Raji (cell line): ENCODE measurements around the gene C14orf132.

Experiments
- POLR2A ChIP-seq: IDR thresholded peaks from 2 replicates; pipeline ENCODE4 v1.6.1; 2011; ENCODE audit warnings: low read depth, low read length, control low read depth; ENCODE audit not compliant: insufficient read depth

The C14orf132 gene

DNA sequence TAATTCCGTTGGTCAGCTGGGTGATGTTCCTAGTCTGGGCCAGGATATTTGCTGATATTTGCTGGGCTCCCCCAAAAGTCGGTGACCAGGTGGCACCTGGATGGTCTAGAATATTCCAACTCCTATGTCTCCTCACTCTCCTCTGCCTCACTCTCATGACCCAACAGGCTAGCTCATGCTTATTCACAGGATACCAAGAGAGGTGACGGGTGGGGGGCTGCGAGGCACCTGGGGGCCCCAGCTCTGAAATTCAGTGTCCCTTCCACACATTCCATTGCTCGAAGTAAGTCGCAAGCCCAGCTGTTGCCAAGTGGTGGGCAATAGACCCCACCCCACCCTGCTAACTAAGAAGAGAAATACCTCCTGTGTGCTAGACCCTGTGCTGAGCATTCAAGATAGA is 67.7 kb downstream of the C14orf132 start:
- no peak for TF ChIP-seq POLR2A

GRCh38 chr14:96108061-96108795 is 69.1 kb downstream of the C14orf132 start:
- TF ChIP-seq POLR2A: no peak

- no peak for TF ChIP-seq POLR2A
Measured at GRCh38 chr14:96108911-96109310, 69.7 kb downstream of the C14orf132 start.

DNA sequence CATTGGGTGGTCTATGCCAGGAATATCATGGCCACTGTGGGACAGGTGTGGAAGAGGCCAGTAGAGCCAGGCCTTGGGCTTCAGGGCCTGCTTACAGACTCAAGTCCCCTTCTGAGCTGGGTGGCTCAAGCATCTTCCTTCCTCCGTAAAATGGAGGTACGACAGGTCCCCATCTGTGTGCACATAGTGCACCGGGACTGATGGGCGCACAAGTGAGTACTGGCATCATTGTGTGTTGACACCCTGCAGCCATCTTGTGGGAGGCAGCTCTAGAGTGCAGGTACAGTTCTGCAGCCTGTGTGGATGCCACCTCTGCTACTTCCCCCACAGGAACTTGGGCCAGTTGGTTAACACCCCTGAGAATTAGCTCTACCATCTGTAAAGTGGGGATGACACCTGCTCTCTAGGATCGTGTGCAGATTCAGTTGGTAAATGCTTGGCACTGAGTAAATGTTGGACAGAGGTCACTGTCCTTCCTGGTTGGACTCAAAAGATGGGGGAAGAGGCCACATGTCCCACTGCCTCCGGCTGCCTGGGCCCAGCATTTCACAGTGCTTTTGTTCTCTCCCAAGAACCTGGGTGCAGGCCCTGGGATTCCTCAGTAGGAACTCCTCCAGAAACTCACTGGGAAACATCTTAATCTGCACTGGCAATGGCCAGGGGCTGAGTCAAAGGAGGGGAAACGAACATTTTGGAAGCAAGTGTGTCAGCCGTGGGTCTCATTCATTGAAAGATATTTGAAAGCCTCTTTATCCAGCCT is 70.6 kb downstream of the C14orf132 start:
- no peak for TF ChIP-seq POLR2A

- TF ChIP-seq POLR2A: no peak
Measured at GRCh38 chr14:96112032-96112431, 72.9 kb downstream of the C14orf132 start.

GRCh38 chr14:96114002-96114401 is 74.8 kb downstream of the C14orf132 start:
- no peak for TF ChIP-seq POLR2A

DNA sequence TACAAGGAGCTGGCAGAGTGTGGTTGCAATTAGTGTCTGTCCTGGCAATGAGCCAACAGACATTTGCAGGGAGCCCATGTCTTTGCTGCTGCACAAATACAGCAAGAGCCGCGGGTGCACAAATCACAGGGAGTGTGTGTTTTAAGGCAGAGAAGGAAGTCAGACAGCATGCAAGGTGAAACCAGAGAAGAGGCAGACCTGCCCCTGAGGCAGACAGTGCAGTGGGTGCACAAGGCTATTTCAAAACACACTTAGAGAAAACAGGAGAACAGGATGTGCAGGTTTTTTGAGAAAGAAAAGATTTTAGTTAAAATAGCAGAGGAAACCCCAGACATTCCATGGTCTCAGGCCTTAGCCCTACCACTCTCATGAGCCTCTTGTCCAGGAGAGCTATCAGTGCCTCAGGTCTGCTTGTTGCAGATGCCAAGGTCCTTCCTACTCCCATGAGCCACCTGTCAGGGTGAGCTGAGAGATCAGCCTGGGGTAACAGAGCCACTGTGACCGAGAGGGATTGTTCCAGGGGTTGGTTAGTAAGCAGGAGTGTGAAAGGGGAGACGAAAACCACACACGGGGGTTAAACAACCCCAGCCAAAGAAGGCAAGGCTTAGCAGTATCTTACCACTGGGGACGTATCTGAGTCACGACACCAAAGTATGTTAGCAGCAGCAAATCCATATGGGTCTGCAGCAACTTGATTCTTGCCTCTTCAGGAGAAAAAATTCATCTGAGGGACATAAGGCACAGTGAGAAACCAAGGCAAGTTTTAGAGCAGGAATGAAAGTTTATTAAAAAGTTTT is 78.1 kb downstream of the C14orf132 start:
- TF ChIP-seq POLR2A: no peak

DNA sequence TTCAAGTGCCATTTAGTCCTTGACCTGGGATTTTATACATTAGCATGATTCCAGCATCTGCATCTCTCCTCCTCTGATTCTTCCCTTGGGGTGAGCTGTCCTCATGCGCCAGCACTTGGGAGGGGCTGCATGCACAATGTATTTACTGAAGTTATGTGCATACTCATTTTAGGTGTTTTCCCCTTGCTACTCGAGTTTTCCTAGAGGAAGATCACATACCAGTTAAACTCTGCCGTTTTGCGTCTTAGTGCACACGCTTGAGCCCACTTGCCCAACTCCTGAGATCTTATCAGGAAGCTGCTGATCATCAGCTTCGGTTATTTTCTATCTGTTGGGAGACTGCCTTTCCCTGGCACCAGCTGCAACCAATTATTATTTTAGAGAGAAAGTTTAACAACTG is 78.8 kb downstream of the C14orf132 start:
- TF ChIP-seq POLR2A: no peak

GRCh38 chr14:96118391-96118790 is 79.2 kb downstream of the C14orf132 start:
- TF ChIP-seq POLR2A: no peak

DNA sequence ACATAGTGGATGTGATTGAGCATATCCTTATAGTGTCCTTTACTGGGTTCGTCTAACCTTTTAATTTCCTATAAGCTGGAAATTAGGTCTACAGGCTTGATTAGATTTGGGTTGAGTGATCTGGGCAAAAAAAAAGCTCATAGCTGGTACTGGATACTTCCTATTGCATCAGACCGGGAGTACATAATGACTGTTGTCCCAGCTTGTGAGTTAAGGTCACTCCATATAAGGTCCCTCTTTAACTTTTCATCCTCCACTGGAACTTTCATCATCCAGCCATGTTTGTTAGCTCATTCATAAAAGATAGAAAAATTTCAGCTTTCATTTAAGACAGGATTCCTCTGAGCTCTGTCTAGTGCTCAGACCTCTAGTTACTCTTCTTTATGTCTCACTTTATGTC is 80.8 kb downstream of the C14orf132 start:
- TF ChIP-seq POLR2A: no peak

- TF ChIP-seq POLR2A: no peak
Measured at GRCh38 chr14:96120392-96120791, 81.2 kb downstream of the C14orf132 start.

- TF ChIP-seq POLR2A: no peak
Measured at GRCh38 chr14:96120941-96121340, 81.8 kb downstream of the C14orf132 start.

GRCh38 chr14:96121660-96122395 is 82.7 kb downstream of the C14orf132 start:
- TF ChIP-seq POLR2A: no peak

GRCh38 chr14:96122496-96122895 is 83.3 kb downstream of the C14orf132 start:
- no peak for TF ChIP-seq POLR2A

- TF ChIP-seq POLR2A: no peak
Measured at GRCh38 chr14:96125536-96125935, 86.4 kb downstream of the C14orf132 start.
